ENCODE measurements around the gene SELE. TPM values are rescaled to one million over a fixed set of nuclear protein-coding genes. Genes with fewer than 3 reads are reported as not detected.

Gene SELE
- total and polyA plus RNA-seq, 2 of the 4 experiments (the other 2 are of a cell fraction) = not detected

- Histone ChIP-seq H4K91ac (ENCODE audit: insufficient read depth, low read depth, low read length) (no peak overlapping the region), H3K36me3 (ENCODE audit: control insufficient read depth, insufficient read depth, low read length) (no peaks in the 10 kb centered on the region), H2BK120ac (ENCODE audit: low read depth, low read length) (no peak overlapping the region), H4K20me1 (ENCODE audit: insufficient read depth, low read length) (no peaks in the 10 kb centered on the region), H3K79me1 (ENCODE audit: low read depth in 1 of 2, low read length in 2 of 2) (no peaks in the 10 kb centered on the region), H3K56ac (ENCODE audit: extremely low read depth, insufficient read depth, low read length) (no peak overlapping the region), H3K27me3 (ENCODE audit: control insufficient read depth, insufficient read depth, low read length) (no peaks in the 10 kb centered on the region; the same call in 1 of the 2 replicates), H2AK5ac (ENCODE audit: low read depth, low read length) (no peak overlapping the region), H3K4me3 (ENCODE audit: insufficient read depth, low read depth, low read length) (no peak overlapping the region), H2BK15ac (ENCODE audit: low read depth, low read length) (no peak overlapping the region), H3K4me2 (ENCODE audit: low read depth, low read length) (no peak overlapping the region), H4K5ac (ENCODE audit: low read depth, low read length) (no peak overlapping the region), H3K9ac (ENCODE audit: low read depth, low read length) (no peak overlapping the region), H3K4me1 (ENCODE audit: control insufficient read depth, insufficient read depth, low read length) (no peaks in the 10 kb centered on the region), H3K27ac (ENCODE audit: insufficient read depth, low read length) (no peak overlapping the region), H3K18ac (ENCODE audit: low read depth, low read length) (no peak overlapping the region), H2AK9ac (replicated peaks; ENCODE audit: low read depth, low read length, poor library complexity) (no peak overlapping the region), H3K14ac (replicated peaks; ENCODE audit: low read depth, low read length) (no peak overlapping the region), H3K9me3 (ENCODE audit: control insufficient read depth, insufficient read depth, low read length) (no peaks in the 10 kb centered on the region), H3K9me1 (ENCODE audit: insufficient read depth, low read length) (no peaks in the 10 kb centered on the region), H3K23ac (ENCODE audit: low read depth, low read length) (no peak overlapping the region), H2AFZ (replicated peaks; ENCODE audit: low read length, poor library complexity) (no peak overlapping the region), H2BK5ac (ENCODE audit: low read depth, low read length, poor library complexity, severe bottlenecking) (no peak overlapping the region), H3K4ac (ENCODE audit: low read depth, low read length) (no peak overlapping the region), H2BK20ac (ENCODE audit: low read depth, low read length) (no peak overlapping the region), H4K8ac (ENCODE audit: low read depth in 2 of 2, low read length in 2 of 2) (no peak overlapping the region)
- dilution Hi-C loops (cut with HindIII; ENCODE audit: low sequenced_read_pairs, unreplicated experiment) = no loop called here
- BruUV-seq (replicated peaks) = no TSS peak
- ChIA-PET POLR2A (ENCODE audit: unreplicated experiment) (no interaction called here), CTCF (no interaction called here)
- ATAC-seq (ENCODE audit: low read depth) (no peak), DNase-seq (no peak)
- WGBS, 2 experiments (ENCODE audit: extremely low coverage in 2 of 2, insufficient read length in 1 of 2) = 50% methylated on average over 2 of the region's 3 CpGs; no CpG with 5 or more reads in 1 of the 2 experiments
- intact Hi-C loops (cut with micrococcal nuclease) = no loop called here
- in situ Hi-C loops (cut with MboI; ENCODE audit: low sequenced_read_pairs) = no loop called here
- TF ChIP-seq POLR2A (IDR thresholded peaks at IDR 0.05; ENCODE audit: low read depth, low read length) (no peak), CTCF (conservative IDR thresholded peaks at IDR 0.05; ENCODE audit: low read depth, low read length) (no peak)
These were observed 25.2 kb upstream of the SELE start for GRCh38 chr1:169759038-169759437.

All from IMR-90 (cell line).